Retinal pigment epithelial cell (primary cell): ENCODE data around the gene ZP1.

ENCODE experiments used
- DNase-seq: peaks from one replicate; pipeline ENCODE4 v3.0.0-alpha.2; 2010; ENCODE audit warnings: low read depth
- H3K4me3 ChIP-seq: 2 replicates; pipeline ENCODE4 v1.5.1; 2011; ENCODE audit warnings: mild to moderate bottlenecking, low read length, control low read depth, moderate library complexity
- CTCF ChIP-seq: conservative IDR thresholded peaks from 2 replicates; pipeline ENCODE4 v1.5.1; 2011; ENCODE audit warnings: low read depth, low read length, control low read depth, inconsistent platforms

The ZP1 gene

GRCh38 chr11:60863550-60864521 is 3.5 kb upstream of the ZP1 start:
- TF ChIP-seq CTCF: no peak
- no peak for DNase-seq
- no peak overlapping the region for H3K4me3 ChIP-seq

GRCh38 chr11:60864856-60865513 is 2.4 kb upstream of the ZP1 start:
- no peak for DNase-seq
- TF ChIP-seq CTCF: no peak
- H3K4me3 ChIP-seq: no peak overlapping the region

- no peak for TF ChIP-seq CTCF
- no peak for DNase-seq
- H3K4me3 ChIP-seq: no peak overlapping the region
These were observed 734 bp downstream of the ZP1 start for GRCh38 chr11:60867871-60868681.

- no peak overlapping the region for H3K4me3 ChIP-seq
- DNase-seq: no peak
- no peak for TF ChIP-seq CTCF
These were observed 1.5 kb downstream of the ZP1 start for GRCh38 chr11:60868682-60869450.

GRCh38 chr11:60869451-60869825 is 2.1 kb downstream of the ZP1 start:
- no peak for TF ChIP-seq CTCF
- DNase-seq: no peak
- H3K4me3 ChIP-seq: no peak overlapping the region

- H3K4me3 ChIP-seq: no peak overlapping the region
- TF ChIP-seq CTCF: no peak
- DNase-seq: no peak
These were observed 2.9 kb downstream of the ZP1 start for GRCh38 chr11:60870276-60870675.
